GDM1 (cell line): ENCODE results near the gene ZGLP1.
A peak's percentile ranks its signal among the peaks of the same experiment; 100 is the strongest.

Source experiments
- DNase-seq: peaks from one replicate; lab custom pipeline; 2025; lab: John Stamatoyannopoulos, UW

ZGLP1 gene

GRCh38 chr19:10277795-10278589, 31.6 kb downstream of the ZGLP1 start:
- DNase-seq, result no peak

- DNase-seq, result no peak
Measured at GRCh38 chr19:10274589-10274988, 35.0 kb downstream of the ZGLP1 start.

GRCh38 chr19:10271543-10272086, 38.0 kb downstream of the ZGLP1 start:
- no peak for DNase-seq

GRCh38 chr19:10270616-10271394, 38.8 kb downstream of the ZGLP1 start, which contains the start of gene ICAM1:
ICAM1 (plus strand) TSS chr19:10271120; CDS start chr19:10271160, 40 bp downstream.
- peak; percentile 30 for DNase-seq

- peak; percentile 72 for DNase-seq
Measured at GRCh38 chr19:10270180-10270615, 39.4 kb downstream of the ZGLP1 start.

- DNase-seq, result peak; percentile 80
Measured at GRCh38 chr19:10269333-10270179, 40.1 kb downstream of the ZGLP1 start.

GRCh38 chr19:10268071-10268470, 41.5 kb downstream of the ZGLP1 start:
- DNase-seq, result no peak

- no peak for DNase-seq
Measured at GRCh38 chr19:10266706-10267105, 42.9 kb downstream of the ZGLP1 start.

GRCh38 chr19:10262771-10263170, 46.8 kb downstream of the ZGLP1 start:
- no peak for DNase-seq

GRCh38 chr19:10260141-10260584, 49.5 kb downstream of the ZGLP1 start:
- no peak for DNase-seq

- peak; percentile 78 for DNase-seq
Measured at GRCh38 chr19:10259162-10259905, 50.3 kb downstream of the ZGLP1 start.

- DNase-seq, result no peak
Measured at GRCh38 chr19:10258080-10258710, 51.4 kb downstream of the ZGLP1 start.

- no peak for DNase-seq
Measured at GRCh38 chr19:10256970-10257615, 52.5 kb downstream of the ZGLP1 start.

GRCh38 chr19:10256551-10256950, 53.1 kb downstream of the ZGLP1 start:
- no peak for DNase-seq

GRCh38 chr19:10255358-10255757, 54.3 kb downstream of the ZGLP1 start:
- DNase-seq, result no peak
